ENCODE results near the gene ZNF892. TPM values are rescaled to one million over a fixed set of nuclear protein-coding genes. Genes with fewer than 3 reads are reported as not detected.

The ZNF892 gene
- total RNA-seq = 6.2 and 6.4 TPM in 2 replicates

GRCh38 chr2:95207111-95207961 is at the start of gene ZNF892:
TSS of gene ZNF892 (plus strand) at chr2:95207521. CDS start at chr2:95207816, 295 bp downstream.

DNA sequence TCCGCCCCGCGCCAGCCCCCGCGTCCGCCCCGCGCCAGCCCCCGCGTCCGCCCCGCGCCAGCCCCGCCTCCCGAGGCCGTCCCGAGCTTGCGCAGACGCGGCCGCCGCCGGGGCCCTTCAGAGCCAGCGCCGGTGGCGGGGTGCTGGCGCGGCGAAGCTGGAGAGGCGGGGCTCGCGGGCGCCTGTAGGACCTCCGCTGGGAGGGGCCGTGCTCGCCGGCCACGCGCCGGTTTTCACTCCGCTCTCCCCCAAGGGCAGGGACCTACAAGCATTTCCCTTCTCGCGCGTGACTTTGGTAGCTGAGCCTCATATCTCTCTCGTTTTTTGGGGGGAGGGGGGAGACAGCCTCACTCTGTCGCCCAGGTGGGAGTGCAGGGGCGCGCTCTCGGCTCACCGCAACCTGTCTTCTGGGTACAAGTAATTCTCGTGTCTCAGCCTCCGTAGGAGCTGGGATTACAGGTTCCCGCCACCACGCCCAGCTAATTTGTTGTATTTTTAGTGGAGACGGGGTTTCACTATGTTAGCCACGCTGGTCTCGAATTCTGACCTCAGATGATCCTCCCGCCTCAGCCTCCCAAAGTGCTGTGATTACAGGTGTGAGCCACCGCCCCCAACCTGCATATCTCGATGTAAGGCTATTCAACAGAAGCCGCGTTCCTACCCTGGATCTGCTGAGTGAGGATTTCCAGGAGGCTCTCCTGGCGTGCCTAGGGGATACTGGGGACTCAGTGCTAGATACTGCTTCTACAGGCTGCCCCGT is 47.5 kb upstream of the ZNF892 start, which contains the start of gene ZNF514:
Gene ZNF514, minus strand, starts transcription at position 159 of the 760 bp plus-strand sequence. CDS start 6,595 bp downstream, outside the sequence.

GRCh38 chr2:95165371-95166064 is 41.8 kb upstream of the ZNF892 start, which contains the start of gene ZNF2:
TSS of gene ZNF2 (plus strand) at chr2:95165809. CDS start at chr2:95176227, 10,418 bp downstream.

Other genes with a start within 250 kb of the ZNF892 start
- gene MAL, start 181.8 kb upstream of the ZNF892 start, total RNA-seq = not detected in 2 replicates
- 53.3 and 62.5 TPM in 2 replicates for gene MRPS5, start 85.7 kb upstream of the ZNF892 start, total RNA-seq
- 10.2 and 10.8 TPM in 2 replicates for gene ZNF514, start 47.7 kb upstream of the ZNF892 start, total RNA-seq
- gene ZNF2, start 41.7 kb upstream of the ZNF892 start, total RNA-seq = 5.1 and 5.6 TPM in 2 replicates
- gene PROM2, start 66.9 kb downstream of the ZNF892 start, total RNA-seq = under 0.01 and 0.29 TPM in 2 replicates
- gene KCNIP3, start 89.8 kb downstream of the ZNF892 start, total RNA-seq = 0.53 and 2.0 TPM in 2 replicates
- 23.0 and 29.6 TPM in 2 replicates for gene FAHD2A, start 195.2 kb downstream of the ZNF892 start, total RNA-seq